ENCODE measurements around the gene AMFR.
"Not testable (repeated sequence)": the region's sequence is repeated elsewhere in the genome, so short reads cannot be mapped to it uniquely, and the experiment has no call there.

The AMFR gene

DNA sequence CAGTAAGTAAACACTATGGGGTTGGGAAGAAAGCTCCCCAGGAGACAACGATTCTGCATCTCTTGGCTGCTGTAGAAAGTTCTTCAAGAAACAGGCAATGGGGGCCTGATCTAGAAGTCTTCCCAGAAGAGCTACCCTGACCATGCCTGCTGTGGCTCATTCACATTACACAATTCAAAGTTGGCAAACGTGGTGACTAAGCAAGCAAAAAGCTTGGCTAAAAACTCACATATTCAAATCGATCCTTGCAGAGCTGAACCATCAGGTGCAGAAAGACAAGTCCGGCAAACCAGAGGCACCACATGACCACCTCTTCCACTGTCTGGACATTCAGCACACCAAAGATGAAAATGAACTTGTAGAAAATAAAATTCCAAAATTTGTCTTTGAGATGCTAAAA, 16.1 kb downstream of the AMFR start:
- FAIRE-seq: no peak
- no peak for DNase-seq (ENCODE audit: insufficient read length, low spot score)
- TF ChIP-seq CTCF (IDR thresholded peaks at IDR 0.05; ENCODE audit: insufficient read depth, missing control alignments): no peak

DNA sequence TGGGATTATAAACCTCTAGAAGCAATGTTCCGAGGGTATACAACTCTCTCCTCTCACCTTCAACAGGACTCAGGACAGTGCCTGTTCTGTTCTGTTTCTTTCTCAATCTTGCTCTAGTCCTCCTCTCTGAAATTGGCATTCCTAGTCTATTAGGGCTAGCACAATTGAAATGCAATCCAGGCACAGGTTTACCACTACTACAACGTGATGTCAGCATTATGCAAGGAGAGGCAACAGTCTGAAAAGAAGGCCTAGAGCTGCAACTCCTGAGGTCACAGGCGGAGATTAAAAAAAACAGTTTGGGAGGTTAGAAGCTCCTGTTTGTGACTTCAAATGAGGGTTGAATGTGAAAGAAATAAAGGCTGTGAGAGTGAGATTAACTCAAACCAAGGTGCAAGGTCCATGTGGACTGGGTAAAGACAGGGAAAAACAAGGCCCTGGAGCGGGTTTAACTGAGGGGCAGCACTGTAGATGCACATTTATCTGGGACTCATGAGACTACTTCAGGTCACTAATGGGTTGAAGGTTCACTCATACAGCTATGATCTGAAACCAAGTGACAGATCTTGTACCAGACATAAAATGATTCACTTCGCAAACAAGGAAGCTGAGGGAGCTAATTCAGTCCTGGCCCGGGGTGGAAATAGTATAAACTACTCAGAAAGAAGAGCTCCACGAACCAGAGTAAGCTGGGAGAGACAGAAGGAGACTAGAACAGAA, 16.8 kb downstream of the AMFR start:
- no peak for FAIRE-seq
- TF ChIP-seq CTCF (IDR thresholded peaks at IDR 0.05; ENCODE audit: insufficient read depth, missing control alignments): no peak
- DNase-seq (ENCODE audit: insufficient read length, low spot score): no peak

- no peak for DNase-seq (ENCODE audit: insufficient read length, low spot score)
- no peak for TF ChIP-seq CTCF (IDR thresholded peaks at IDR 0.05; ENCODE audit: insufficient read depth, missing control alignments)
- FAIRE-seq: no peak
Observed at GRCh38 chr16:56405977-56406672, 19.2 kb downstream of the AMFR start.

DNA sequence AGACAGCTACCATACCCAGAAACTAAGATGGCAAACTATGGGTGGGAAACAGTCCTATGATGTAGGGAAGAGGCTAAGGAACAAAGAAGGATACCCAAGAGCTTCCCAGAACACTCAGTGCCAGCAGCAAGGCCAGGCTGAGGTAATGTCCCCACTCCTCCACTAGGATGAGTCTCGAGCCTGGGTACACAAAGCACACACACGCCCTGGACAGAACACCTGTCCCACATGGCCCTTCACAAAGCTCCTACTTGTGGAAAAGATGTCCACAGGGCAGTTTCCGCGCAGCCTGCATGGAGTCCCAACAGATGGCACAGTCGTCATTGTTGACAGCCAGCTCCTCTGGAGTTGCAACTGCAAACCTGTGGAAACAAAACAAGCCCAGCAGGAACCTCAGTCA, 23.9 kb downstream of the AMFR start:
- no peak for FAIRE-seq
- DNase-seq (ENCODE audit: insufficient read length, low spot score): no peak
- TF ChIP-seq CTCF (IDR thresholded peaks at IDR 0.05; ENCODE audit: insufficient read depth, missing control alignments): peak; percentile 7

- DNase-seq (ENCODE audit: insufficient read length, low spot score): no peak
- no peak for TF ChIP-seq CTCF (IDR thresholded peaks at IDR 0.05; ENCODE audit: insufficient read depth, missing control alignments)
- no peak for FAIRE-seq
Observed at GRCh38 chr16:56400458-56400857, 24.9 kb downstream of the AMFR start.

DNA sequence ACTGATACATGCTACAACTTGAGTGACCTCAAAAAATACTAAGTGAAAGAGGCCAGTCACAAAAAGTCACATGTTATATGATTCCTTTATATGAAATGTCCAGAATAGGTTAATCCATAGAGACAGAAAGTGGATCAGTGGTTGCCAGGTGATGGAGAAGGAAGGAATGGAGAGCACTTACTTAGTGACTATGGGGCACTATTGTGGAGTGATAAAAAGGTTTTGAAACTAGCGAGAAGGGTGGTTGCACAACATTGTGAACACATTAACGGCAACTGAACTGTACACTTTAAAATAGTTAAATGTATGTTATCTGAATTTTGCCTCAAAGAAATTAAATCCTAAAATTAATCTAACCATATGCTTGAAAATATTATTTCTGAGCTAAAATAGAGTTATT, 25.9 kb downstream of the AMFR start:
- FAIRE-seq: no peak
- DNase-seq (ENCODE audit: insufficient read length, low spot score): no peak
- TF ChIP-seq CTCF (IDR thresholded peaks at IDR 0.05; ENCODE audit: insufficient read depth, missing control alignments): no peak

DNA sequence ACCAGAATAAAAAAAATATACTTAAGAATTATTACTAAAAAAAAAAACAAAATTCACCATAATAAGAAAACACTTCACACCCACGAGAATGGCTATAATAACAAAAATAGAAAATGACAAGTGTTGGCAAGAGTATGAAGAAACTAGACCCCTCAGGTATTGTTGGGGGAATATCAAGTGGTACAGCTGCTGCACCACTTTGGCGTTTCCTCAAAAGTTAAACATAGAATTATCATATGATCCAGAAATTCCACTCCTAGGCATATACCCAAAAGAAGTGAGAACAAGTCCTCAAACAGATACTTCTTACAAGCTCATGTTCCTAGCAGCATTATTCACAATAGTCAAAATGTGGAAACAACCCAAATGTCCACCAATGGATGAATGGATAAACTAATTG, 26.3 kb downstream of the AMFR start:
- TF ChIP-seq CTCF (IDR thresholded peaks at IDR 0.05; ENCODE audit: insufficient read depth, missing control alignments): no peak
- DNase-seq (ENCODE audit: insufficient read length, low spot score) (no peak), FAIRE-seq (no peak)

DNA sequence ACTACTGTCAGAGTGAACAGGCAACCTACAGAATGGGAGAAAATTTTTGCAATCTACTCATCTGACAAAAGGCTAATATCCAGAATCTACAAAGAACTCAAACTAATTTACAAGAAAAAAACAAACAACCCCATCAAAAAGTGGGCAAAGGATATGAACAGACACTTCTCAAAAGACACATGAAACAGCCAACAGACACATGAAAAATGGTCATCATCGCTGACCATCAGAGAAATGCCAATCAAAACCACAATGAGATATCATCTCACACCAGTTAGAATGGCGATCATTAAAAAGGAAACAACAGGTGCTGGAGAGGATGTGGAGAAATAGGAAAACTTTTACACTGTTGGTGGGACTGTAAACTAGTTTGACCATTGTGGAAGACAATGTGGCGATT, 28.6 kb downstream of the AMFR start:
- DNase-seq (ENCODE audit: insufficient read length, low spot score); FAIRE-seq: not testable (repeated sequence)
